ENCODE data around the gene SPAG4. TPM values are rescaled to one million over a fixed set of nuclear protein-coding genes. Genes with fewer than 3 reads are reported as not detected.

SPAG4 gene
- total and polyA plus RNA-seq, 2 experiments from 2014 or later: 2.7 to 2.9 TPM

DNA sequence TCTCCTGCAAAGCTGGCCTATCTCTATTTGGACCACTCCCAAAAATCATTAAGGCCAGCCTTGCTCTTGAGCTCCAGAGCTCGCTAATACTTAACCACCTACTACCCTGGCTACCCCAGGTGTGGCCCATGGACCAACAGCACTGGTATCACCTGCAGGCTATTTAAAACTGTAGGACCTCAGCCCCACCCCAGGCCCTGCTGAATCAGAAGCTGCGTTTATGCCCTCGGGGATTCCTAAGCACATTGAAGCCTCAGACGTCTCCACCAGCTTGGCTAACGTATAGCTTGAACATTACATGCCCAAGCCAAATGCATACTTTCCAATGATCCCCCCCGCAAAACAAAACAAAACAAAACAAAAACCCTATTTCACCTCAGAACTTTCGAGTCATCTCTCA lies 19.7 kb upstream of the SPAG4 start:
- H3K4me1 ChIP-seq (ENCODE audit: insufficient read depth): no peaks in the 10 kb centered on the region
- no peaks in the 10 kb centered on the region for H3K9me3 Mint-ChIP-seq
- no peak overlapping the region for H2AFZ ChIP-seq
- no peak overlapping the region for H3K4me2 ChIP-seq
- H3K36me3 ChIP-seq (ENCODE audit: insufficient read depth): no peaks in the 10 kb centered on the region
- H3K27me3 ChIP-seq (ENCODE audit: insufficient read depth): peaks cover 14% of the 10 kb centered on the region
- H3K27me3 Mint-ChIP-seq (ENCODE audit: insufficient read depth, low read depth, poor library complexity): peaks cover 23% of the 10 kb centered on the region
- H3F3A ChIP-seq (replicated peaks; ENCODE audit: low read depth): no peaks in the 10 kb centered on the region
- H3K79me2 ChIP-seq (replicated peaks; ENCODE audit: insufficient read depth): no peaks in the 10 kb centered on the region
- no peak overlapping the region for H3K27ac Mint-ChIP-seq
- no peaks in the 10 kb centered on the region; the same call in 2 of the 3 replicates for H3K36me3 Mint-ChIP-seq (ENCODE audit: low read depth)
- peaks cover 14% of the 10 kb centered on the region for H3K4me1 Mint-ChIP-seq
- no peak overlapping the region for H3K4me3 Mint-ChIP-seq
- DNase-seq (ENCODE audit: low spot score): no peak
- no peak overlapping the region for H3K4me3 ChIP-seq
- no peak for ATAC-seq
- TF ChIP-seq NANOG (IDR thresholded peaks at IDR 0.05; ENCODE audit: borderline replicate concordance) (no peak), JUNB (IDR thresholded peaks at IDR 0.05; ENCODE audit: unreplicated experiment) (no peak), ZNF114 (CRISPR knock-in tag; IDR thresholded peaks at IDR 0.05) (no peak), ZNF331 (CRISPR knock-in tag; IDR thresholded peaks at IDR 0.05; ENCODE audit: low read depth) (no peak), STAT1 (IDR thresholded peaks at IDR 0.05; ENCODE audit: unreplicated experiment) (no peak)
- H3K27ac ChIP-seq (ENCODE audit: low read depth): no peak overlapping the region
- H3K9me2 ChIP-seq (ENCODE audit: insufficient read depth): no peaks in the 10 kb centered on the region
- no peaks in the 10 kb centered on the region for H4K20me1 ChIP-seq (replicated peaks; ENCODE audit: insufficient read depth)

DNA sequence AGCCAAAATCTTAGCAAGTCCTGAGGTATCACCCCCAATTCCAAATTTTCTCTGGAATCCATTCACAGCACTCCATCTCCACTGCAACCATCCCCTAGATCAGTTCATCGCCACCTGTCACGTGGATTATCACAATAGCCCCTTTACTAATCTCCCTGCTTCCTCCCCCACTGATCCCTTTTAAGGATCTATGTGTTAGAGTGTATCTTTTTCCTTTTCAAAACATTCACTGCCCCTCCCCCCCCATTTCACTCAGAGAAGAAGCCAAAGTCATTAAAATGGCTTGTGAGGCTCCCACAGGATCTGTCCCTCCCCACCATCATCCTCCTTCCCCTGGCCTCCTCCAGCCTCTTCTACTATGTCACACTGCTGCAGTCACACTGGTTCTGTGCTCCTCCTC lies 18.4 kb upstream of the SPAG4 start:
- DNase-seq (ENCODE audit: low spot score): no peak
- H3K27me3 ChIP-seq (ENCODE audit: insufficient read depth): peaks cover 27% of the 10 kb centered on the region
- H4K20me1 ChIP-seq (replicated peaks; ENCODE audit: insufficient read depth): no peaks in the 10 kb centered on the region
- no peak overlapping the region for H3K27ac ChIP-seq (ENCODE audit: low read depth)
- H3K9me2 ChIP-seq (ENCODE audit: insufficient read depth): no peaks in the 10 kb centered on the region
- H3K36me3 Mint-ChIP-seq (ENCODE audit: low read depth): no peaks in the 10 kb centered on the region; the same call in 2 of the 3 replicates
- H3K79me2 ChIP-seq (replicated peaks; ENCODE audit: insufficient read depth): no peaks in the 10 kb centered on the region
- no peak for TF ChIP-seq EZH2 (IDR thresholded peaks at IDR 0.05; ENCODE audit: low read depth, unreplicated experiment)
- TF ChIP-seq ZNF331 (CRISPR knock-in tag; IDR thresholded peaks at IDR 0.05; ENCODE audit: low read depth): no peak
- no peak for TF ChIP-seq EZH2phosphoT487 (IDR thresholded peaks at IDR 0.05; ENCODE audit: unreplicated experiment)
- TF ChIP-seq, protein P1, sequence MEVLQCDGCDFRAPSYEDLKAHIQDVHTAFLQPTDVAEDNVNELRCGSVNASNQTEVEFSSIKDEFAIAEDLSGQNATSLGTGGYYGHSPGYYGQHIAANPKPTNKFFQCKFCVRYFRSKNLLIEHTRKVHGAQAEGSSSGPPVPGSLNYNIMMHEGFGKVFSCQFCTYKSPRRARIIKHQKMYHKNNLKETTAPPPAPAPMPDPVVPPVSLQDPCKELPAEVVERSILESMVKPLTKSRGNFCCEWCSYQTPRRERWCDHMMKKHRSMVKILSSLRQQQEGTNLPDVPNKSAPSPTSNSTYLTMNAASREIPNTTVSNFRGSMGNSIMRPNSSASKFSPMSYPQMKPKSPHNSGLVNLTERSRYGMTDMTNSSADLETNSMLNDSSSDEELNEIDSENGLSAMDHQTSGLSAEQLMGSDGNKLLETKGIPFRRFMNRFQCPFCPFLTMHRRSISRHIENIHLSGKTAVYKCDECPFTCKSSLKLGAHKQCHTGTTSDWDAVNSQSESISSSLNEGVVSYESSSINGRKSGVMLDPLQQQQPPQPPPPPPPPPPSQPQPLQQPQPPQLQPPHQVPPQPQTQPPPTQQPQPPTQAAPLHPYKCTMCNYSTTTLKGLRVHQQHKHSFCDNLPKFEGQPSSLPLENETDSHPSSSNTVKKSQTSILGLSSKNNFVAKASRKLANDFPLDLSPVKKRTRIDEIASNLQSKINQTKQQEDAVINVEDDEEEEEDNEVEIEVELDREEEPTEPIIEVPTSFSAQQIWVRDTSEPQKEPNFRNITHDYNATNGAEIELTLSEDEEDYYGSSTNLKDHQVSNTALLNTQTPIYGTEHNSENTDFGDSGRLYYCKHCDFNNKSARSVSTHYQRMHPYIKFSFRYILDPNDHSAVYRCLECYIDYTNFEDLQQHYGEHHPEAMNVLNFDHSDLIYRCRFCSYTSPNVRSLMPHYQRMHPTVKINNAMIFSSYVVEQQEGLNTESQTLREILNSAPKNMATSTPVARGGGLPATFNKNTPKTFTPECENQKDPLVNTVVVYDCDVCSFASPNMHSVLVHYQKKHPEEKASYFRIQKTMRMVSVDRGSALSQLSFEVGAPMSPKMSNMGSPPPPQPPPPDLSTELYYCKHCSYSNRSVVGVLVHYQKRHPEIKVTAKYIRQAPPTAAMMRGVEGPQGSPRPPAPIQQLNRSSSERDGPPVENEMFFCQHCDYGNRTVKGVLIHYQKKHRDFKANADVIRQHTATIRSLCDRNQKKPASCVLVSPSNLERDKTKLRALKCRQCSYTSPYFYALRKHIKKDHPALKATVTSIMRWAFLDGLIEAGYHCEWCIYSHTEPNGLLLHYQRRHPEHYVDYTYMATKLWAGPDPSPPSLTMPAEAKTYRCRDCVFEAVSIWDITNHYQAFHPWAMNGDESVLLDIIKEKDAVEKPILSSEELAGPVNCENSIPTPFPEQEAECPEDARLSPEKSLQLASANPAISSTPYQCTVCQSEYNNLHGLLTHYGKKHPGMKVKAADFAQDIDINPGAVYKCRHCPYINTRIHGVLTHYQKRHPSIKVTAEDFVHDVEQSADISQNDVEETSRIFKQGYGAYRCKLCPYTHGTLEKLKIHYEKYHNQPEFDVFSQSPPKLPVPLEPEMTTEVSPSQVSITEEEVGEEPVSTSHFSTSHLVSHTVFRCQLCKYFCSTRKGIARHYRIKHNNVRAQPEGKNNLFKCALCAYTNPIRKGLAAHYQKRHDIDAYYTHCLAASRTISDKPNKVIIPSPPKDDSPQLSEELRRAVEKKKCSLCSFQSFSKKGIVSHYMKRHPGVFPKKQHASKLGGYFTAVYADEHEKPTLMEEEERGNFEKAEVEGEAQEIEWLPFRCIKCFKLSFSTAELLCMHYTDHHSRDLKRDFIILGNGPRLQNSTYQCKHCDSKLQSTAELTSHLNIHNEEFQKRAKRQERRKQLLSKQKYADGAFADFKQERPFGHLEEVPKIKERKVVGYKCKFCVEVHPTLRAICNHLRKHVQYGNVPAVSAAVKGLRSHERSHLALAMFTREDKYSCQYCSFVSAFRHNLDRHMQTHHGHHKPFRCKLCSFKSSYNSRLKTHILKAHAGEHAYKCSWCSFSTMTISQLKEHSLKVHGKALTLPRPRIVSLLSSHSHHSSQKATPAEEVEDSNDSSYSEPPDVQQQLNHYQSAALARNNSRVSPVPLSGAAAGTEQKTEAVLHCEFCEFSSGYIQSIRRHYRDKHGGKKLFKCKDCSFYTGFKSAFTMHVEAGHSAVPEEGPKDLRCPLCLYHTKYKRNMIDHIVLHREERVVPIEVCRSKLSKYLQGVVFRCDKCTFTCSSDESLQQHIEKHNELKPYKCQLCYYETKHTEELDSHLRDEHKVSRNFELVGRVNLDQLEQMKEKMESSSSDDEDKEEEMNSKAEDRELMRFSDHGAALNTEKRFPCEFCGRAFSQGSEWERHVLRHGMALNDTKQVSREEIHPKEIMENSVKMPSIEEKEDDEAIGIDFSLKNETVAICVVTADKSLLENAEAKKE (CRISPR knock-in tag; IDR thresholded peaks at IDR 0.05): no peak
- TF ChIP-seq, protein P2, sequence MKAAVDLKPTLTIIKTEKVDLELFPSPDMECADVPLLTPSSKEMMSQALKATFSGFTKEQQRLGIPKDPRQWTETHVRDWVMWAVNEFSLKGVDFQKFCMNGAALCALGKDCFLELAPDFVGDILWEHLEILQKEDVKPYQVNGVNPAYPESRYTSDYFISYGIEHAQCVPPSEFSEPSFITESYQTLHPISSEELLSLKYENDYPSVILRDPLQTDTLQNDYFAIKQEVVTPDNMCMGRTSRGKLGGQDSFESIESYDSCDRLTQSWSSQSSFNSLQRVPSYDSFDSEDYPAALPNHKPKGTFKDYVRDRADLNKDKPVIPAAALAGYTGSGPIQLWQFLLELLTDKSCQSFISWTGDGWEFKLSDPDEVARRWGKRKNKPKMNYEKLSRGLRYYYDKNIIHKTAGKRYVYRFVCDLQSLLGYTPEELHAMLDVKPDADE (IDR thresholded peaks at IDR 0.05): no peak
- TF ChIP-seq ZNF114 (CRISPR knock-in tag; IDR thresholded peaks at IDR 0.05): no peak
- TF ChIP-seq POLR2AphosphoS5 (IDR thresholded peaks at IDR 0.05; ENCODE audit: low read depth): no peak
- no peak for TF ChIP-seq CREB1 (CRISPR knock-in tag; IDR thresholded peaks at IDR 0.05; ENCODE audit: low read depth)
- no peak for TF ChIP-seq STAT1 (IDR thresholded peaks at IDR 0.05; ENCODE audit: unreplicated experiment)
- TF ChIP-seq, protein P3, sequence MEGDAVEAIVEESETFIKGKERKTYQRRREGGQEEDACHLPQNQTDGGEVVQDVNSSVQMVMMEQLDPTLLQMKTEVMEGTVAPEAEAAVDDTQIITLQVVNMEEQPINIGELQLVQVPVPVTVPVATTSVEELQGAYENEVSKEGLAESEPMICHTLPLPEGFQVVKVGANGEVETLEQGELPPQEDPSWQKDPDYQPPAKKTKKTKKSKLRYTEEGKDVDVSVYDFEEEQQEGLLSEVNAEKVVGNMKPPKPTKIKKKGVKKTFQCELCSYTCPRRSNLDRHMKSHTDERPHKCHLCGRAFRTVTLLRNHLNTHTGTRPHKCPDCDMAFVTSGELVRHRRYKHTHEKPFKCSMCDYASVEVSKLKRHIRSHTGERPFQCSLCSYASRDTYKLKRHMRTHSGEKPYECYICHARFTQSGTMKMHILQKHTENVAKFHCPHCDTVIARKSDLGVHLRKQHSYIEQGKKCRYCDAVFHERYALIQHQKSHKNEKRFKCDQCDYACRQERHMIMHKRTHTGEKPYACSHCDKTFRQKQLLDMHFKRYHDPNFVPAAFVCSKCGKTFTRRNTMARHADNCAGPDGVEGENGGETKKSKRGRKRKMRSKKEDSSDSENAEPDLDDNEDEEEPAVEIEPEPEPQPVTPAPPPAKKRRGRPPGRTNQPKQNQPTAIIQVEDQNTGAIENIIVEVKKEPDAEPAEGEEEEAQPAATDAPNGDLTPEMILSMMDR (conservative IDR thresholded peaks at IDR 0.05; ENCODE audit: low read depth in 2 of 2): no peak
- TF ChIP-seq JUNB (IDR thresholded peaks at IDR 0.05; ENCODE audit: unreplicated experiment): no peak
- H3K27ac Mint-ChIP-seq: no peak overlapping the region
- H3K4me1 ChIP-seq (ENCODE audit: insufficient read depth): no peaks in the 10 kb centered on the region
- peaks cover 14% of the 10 kb centered on the region for H3K4me1 Mint-ChIP-seq
- no peak overlapping the region for H3K4me3 Mint-ChIP-seq
- H3F3A ChIP-seq (replicated peaks; ENCODE audit: low read depth): no peaks in the 10 kb centered on the region
- H3K4me3 ChIP-seq: no peak overlapping the region
- no peak overlapping the region for H2AFZ ChIP-seq
- no peak overlapping the region for H3K4me2 ChIP-seq
- no peaks in the 10 kb centered on the region for H3K36me3 ChIP-seq (ENCODE audit: insufficient read depth)
- H3K27me3 Mint-ChIP-seq (ENCODE audit: insufficient read depth, low read depth, poor library complexity): peaks cover 34% of the 10 kb centered on the region
- H3K9me3 Mint-ChIP-seq: no peaks in the 10 kb centered on the region
- no peak for ATAC-seq
